Measurements from ENCODE around the gene FCN1. TPM values are rescaled to one million over a fixed set of nuclear protein-coding genes. Genes with fewer than 3 reads are reported as not detected.

FCN1 gene
- total RNA-seq, 2 donors from 2014 or later = 0.79 to 4.6 TPM

DNA sequence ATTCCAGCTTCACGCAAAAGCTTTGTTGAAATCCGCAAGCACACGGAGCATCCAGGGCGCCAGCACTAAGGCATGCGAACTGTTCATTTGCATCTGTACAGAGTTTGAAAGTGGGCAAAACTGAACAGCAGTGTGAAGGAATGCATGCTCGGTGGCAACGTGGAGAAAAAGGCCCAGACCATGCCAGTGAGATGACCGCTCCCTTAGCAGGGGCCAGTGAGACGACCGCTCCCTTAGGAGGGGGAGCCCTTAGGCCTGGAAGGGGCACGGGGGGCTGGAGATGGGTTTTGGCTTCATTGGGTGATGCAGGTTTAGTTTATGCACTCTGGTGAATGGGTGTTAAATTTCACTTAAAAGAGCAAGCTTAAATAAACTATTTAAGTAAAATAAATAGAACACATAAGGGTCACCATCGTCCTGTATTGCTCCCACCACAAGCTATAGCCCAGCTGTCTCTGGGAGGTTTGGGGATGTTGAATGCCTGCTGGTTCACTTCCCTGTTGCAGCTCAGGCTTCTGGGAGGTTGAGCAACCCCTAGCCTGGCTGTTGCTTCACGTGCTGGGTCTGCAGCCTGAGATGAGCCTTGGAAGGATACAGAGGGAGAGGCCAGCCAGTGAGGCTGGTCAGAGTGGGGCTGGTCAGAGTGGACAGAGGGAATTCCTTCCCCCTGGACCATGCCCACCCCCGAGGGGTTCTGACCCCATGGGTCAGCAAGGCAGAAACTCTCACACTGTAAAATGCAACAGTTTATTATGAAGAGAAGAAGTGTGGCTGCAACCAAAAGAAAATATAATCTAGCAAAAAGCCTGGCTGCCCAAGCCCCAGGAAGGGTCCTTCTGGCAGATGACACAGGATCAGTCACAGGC is 4.6 kb upstream of the FCN1 start:
- intact Hi-C loops (cut with DNase I) = no loop called here
- TF ChIP-seq, protein P1, sequence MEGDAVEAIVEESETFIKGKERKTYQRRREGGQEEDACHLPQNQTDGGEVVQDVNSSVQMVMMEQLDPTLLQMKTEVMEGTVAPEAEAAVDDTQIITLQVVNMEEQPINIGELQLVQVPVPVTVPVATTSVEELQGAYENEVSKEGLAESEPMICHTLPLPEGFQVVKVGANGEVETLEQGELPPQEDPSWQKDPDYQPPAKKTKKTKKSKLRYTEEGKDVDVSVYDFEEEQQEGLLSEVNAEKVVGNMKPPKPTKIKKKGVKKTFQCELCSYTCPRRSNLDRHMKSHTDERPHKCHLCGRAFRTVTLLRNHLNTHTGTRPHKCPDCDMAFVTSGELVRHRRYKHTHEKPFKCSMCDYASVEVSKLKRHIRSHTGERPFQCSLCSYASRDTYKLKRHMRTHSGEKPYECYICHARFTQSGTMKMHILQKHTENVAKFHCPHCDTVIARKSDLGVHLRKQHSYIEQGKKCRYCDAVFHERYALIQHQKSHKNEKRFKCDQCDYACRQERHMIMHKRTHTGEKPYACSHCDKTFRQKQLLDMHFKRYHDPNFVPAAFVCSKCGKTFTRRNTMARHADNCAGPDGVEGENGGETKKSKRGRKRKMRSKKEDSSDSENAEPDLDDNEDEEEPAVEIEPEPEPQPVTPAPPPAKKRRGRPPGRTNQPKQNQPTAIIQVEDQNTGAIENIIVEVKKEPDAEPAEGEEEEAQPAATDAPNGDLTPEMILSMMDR (IDR thresholded peaks at IDR 0.05) = no peak
- DNase-seq = no peak
- no peak overlapping the region for H3K4me3 ChIP-seq
- no peaks in the 10 kb centered on the region for H3K9me3 ChIP-seq
- H3K9ac ChIP-seq (ENCODE audit: low read depth in 2 of 2, low read length in 2 of 2) = no peak overlapping the region
- no peaks in the 10 kb centered on the region for H3K4me1 ChIP-seq
- H3K36me3 ChIP-seq = no peaks in the 10 kb centered on the region
- no peak overlapping the region for H3K27ac ChIP-seq
- H3K27me3 ChIP-seq = no peaks in the 10 kb centered on the region

DNA sequence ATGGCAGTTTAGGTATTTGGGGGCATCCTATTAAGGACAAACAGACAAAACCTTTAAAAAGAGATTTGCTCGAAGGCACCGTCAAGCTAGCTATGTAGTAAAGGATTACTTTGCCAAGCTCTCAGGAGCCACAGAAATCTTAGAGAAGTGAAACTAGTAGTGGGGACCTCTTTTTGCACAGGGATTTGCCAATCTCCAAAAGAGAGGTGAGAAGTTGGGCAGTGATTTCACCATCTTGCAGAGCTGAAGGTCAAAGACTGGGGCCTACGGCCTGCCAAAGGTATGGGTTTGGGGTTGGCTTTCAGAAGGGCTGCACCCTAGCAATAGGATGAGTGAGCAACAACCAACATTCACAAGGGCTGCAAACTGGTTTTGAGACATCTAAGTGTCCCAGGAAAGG is 1.6 kb upstream of the FCN1 start:
- Histone ChIP-seq H3K4me1 (no peaks in the 10 kb centered on the region), H3K36me3 (no peaks in the 10 kb centered on the region), H3K27ac (no peak overlapping the region), H3K9me3 (no peaks in the 10 kb centered on the region), H3K9ac (ENCODE audit: low read depth in 2 of 2, low read length in 2 of 2) (no peak overlapping the region), H3K4me3 (no peak overlapping the region), H3K27me3 (no peaks in the 10 kb centered on the region)
- intact Hi-C loops (cut with DNase I) = no loop called here
- DNase-seq = no peak
- TF ChIP-seq, protein P1 (IDR thresholded peaks at IDR 0.05) = no peak

DNA sequence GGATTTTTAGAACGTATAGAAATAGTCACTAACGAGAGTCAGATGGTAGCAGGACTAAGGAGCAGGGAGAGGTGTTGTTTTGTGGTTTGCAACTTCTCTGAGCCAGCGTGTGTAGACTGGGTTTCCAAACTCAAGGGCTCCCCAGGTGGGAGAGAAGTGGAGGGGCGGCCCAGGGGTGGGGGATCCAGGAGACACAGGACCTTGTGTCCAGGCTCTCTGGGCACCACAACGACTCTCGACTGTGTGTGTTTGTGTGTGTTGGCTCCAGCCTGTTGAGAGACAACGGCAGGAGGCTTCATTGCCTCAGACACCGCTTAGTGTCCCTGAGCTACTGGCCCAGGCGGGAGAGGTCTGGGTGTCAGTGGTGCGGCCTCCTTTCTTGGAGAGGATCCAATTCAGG is 934 bp upstream of the FCN1 start:
- Histone ChIP-seq H3K4me1 (no peaks in the 10 kb centered on the region), H3K36me3 (no peaks in the 10 kb centered on the region), H3K4me3 (no peak overlapping the region), H3K27me3 (no peaks in the 10 kb centered on the region), H3K9me3 (no peaks in the 10 kb centered on the region), H3K9ac (ENCODE audit: low read depth in 2 of 2, low read length in 2 of 2) (no peak overlapping the region), H3K27ac (no peak overlapping the region)
- intact Hi-C loops (cut with DNase I) = no loop called here
- no peak for DNase-seq
- TF ChIP-seq, protein P1 (IDR thresholded peaks at IDR 0.05) = no peak

DNA sequence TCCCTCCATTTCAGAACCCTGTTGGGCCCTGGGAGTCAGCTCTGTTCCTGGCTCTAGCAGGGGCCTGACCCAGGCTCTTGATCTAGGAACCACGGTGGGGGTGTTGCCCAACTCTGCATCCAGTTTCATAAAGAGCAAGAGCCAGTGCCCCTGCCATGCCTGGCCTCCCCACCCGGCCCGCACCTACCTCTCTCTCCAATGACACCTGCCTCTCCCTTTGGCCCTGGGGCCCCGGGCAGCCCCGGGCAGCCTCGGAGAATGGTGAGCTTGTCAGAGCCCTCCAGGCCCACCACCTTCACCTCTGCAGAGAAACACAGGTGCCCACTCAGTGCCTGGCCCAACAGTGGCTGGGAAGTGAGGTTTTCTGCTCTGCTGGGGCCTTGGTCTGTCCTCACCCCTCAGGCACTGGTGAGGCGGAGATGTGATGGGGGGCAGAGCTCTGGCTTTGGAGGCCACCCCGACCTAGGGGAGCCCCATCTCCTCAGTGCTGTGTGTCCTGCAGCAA is 1.5 kb downstream of the FCN1 start:
- intact Hi-C loops (cut with DNase I) = no loop called here
- Histone ChIP-seq H3K4me3 (no peak overlapping the region), H3K27ac (no peak overlapping the region), H3K9ac (ENCODE audit: low read depth in 2 of 2, low read length in 2 of 2) (no peak overlapping the region), H3K27me3 (no peaks in the 10 kb centered on the region), H3K36me3 (no peaks in the 10 kb centered on the region), H3K4me1 (no peaks in the 10 kb centered on the region), H3K9me3 (no peaks in the 10 kb centered on the region)
- DNase-seq = peak; percentile 9
- TF ChIP-seq, protein P1 (IDR thresholded peaks at IDR 0.05) = no peak

DNA sequence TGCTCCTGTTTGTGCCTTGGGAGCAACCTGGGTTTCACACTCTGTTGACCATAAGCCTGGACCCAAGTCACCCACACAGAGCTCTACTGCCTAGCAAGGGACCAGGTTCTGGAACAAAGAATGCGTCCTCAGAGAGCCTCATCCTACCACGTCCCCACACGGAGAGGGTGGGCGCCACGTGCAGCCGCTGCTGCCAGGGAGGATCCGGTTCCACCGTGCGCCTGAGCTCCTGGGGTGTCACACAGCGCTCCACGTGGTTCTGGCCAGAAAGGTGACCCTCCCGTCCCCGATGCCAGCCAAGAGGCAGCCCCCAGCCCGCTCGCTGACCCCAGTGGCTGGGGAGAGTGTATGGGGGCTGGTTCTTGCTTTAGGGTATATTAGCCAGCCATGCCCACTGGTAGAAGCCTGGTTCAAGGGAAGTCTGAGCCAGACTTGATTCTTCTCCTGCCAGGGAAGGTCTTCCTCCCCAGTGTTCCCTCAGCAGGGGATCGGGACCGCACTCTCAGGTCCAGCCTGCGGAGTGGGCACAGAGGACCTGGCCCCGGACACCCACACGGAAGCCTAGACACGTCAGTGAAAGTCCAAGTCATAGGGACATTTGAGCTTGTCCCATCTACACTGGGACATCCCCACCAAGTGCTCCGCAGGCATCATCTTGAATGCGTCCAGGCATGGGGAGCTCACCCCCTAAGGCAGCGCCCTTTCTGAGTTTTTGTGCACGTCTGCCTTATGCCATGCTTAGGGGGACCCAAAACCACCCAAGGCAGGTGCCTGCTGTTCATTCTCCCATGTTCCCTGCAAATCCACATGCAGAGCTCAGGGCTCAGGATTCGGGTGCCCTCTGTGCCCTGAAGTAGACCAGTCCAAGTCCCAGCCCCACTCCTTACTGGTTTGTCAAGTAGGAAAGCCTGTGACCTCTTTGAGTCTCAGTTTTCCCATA is 2.4 kb downstream of the FCN1 start:
- H3K9me3 ChIP-seq = no peaks in the 10 kb centered on the region
- H3K4me1 ChIP-seq = no peaks in the 10 kb centered on the region
- intact Hi-C loops (cut with DNase I) = no loop called here
- TF ChIP-seq, protein P1 (IDR thresholded peaks at IDR 0.05) = no peak
- H3K4me3 ChIP-seq = no peak overlapping the region
- no peak overlapping the region for H3K9ac ChIP-seq (ENCODE audit: low read depth in 2 of 2, low read length in 2 of 2)
- no peaks in the 10 kb centered on the region for H3K27me3 ChIP-seq
- no peaks in the 10 kb centered on the region for H3K36me3 ChIP-seq
- H3K27ac ChIP-seq = no peak overlapping the region
- peak; percentile 12 for DNase-seq
